Liver (tissue), 9 donors: Measurements from ENCODE around the gene SMYD1. TPM values are rescaled to one million over a fixed set of nuclear protein-coding genes. Genes with fewer than 3 reads are reported as not detected.

Experiments used
- DNase-seq: peaks from one replicate; pipeline ENCODE4 v3.0.0-alpha.2; 2017; ENCODE audit warnings: low spot score
- H3K27ac ChIP-seq, 2 donors: one replicate each; pipeline ENCODE4 v1.7.0; 2013; ENCODE audit warnings: inconsistent platforms in 2 of 2, low read length in 2 of 2, control low read depth in 1 of 2, low read depth in 1 of 2, mild to moderate bottlenecking in 1 of 2
- H3K27me3 ChIP-seq, 4 donors: one replicate each; pipeline versions ENCODE4 v1.6.1 to v1.7.0; 2013; ENCODE audit warnings: low read length in 3 of 4, inconsistent platforms in 1 of 4, mild to moderate bottlenecking in 1 of 4, moderate library complexity in 1 of 4; ENCODE audit not compliant: control insufficient read depth in 4 of 4, insufficient read depth in 4 of 4
- H3K36me3 ChIP-seq, 4 donors: one replicate each; pipeline versions ENCODE4 v1.6.1 to v1.7.0; 2013; ENCODE audit warnings: low read length in 3 of 4, mild to moderate bottlenecking in 3 of 4, low read depth in 1 of 4, moderate library complexity in 1 of 4; ENCODE audit not compliant: control insufficient read depth in 4 of 4, insufficient read depth in 3 of 4
- H3K4me1 ChIP-seq, 4 donors: one replicate each; pipeline versions ENCODE4 v1.6.1 to v1.7.0; 2013; ENCODE audit warnings: low read length in 3 of 4, mild to moderate bottlenecking in 3 of 4, moderate library complexity in 1 of 4; ENCODE audit not compliant: control insufficient read depth in 4 of 4, insufficient read depth in 4 of 4
- H3K4me3 ChIP-seq, 3 donors: one replicate each; pipeline versions ENCODE4 v1.6.1 to v1.7.0; 2013; ENCODE audit warnings: low read length in 3 of 3, control low read depth in 1 of 3, low read depth in 1 of 3, mild to moderate bottlenecking in 1 of 3
- H3K9ac ChIP-seq, 2 donors: one replicate each; pipeline ENCODE4 v1.7.0; 2013; ENCODE audit warnings: low read length in 2 of 2, mild to moderate bottlenecking in 2 of 2, moderate library complexity in 2 of 2, control low read depth in 1 of 2, low read depth in 1 of 2
- H3K9me3 ChIP-seq, 4 donors: one replicate each; pipeline versions ENCODE4 v1.6.1 to v1.7.0; 2013; ENCODE audit warnings: low read length in 3 of 4; ENCODE audit not compliant: control insufficient read depth in 4 of 4
- ATF3 ChIP-seq: IDR thresholded peaks from 2 replicates; pipeline ENCODE4 v1.6.1; 2016; ENCODE audit warnings: antibody characterized with exemption
- EGR1 ChIP-seq, 2 donors: IDR thresholded peaks; 2 replicates each; pipeline ENCODE4 v1.6.1; 2016 to 2018; ENCODE audit warnings: antibody characterized with exemption in 2 of 2, low read depth in 2 of 2
- FOXA2 ChIP-seq: IDR thresholded peaks from 2 replicates; pipeline ENCODE4 v1.6.1; 2016; ENCODE audit warnings: antibody characterized with exemption
- GABPA ChIP-seq, 2 donors: IDR thresholded peaks in 1 of 2; conservative IDR thresholded peaks in 1 of 2; 2 replicates each; pipeline ENCODE4 v1.6.1; 2016; ENCODE audit warnings: antibody characterized with exemption in 2 of 2, mild to moderate bottlenecking in 1 of 2, moderate library complexity in 1 of 2
- HNF4G ChIP-seq: IDR thresholded peaks from 2 replicates; pipeline ENCODE4 v1.6.1; 2016; ENCODE audit warnings: antibody characterized with exemption
- JUND ChIP-seq, 2 donors: IDR thresholded peaks; 2 replicates each; pipeline ENCODE4 v1.6.1; 2016; ENCODE audit warnings: antibody characterized with exemption in 2 of 2
- MAX ChIP-seq: IDR thresholded peaks from 2 replicates; pipeline ENCODE4 v1.6.1; 2016; ENCODE audit warnings: antibody characterized with exemption
- NR2F2 ChIP-seq: IDR thresholded peaks from 2 replicates; pipeline ENCODE4 v1.6.1; 2016; ENCODE audit warnings: antibody characterized with exemption
- RAD21 ChIP-seq, 2 donors: IDR thresholded peaks; 2 replicates each; pipeline ENCODE4 v1.6.1; 2016; ENCODE audit warnings: antibody characterized with exemption in 2 of 2, mild to moderate bottlenecking in 2 of 2
- REST ChIP-seq: IDR thresholded peaks from 2 replicates; pipeline ENCODE4 v1.6.1; 2016; ENCODE audit warnings: antibody characterized with exemption, mild to moderate bottlenecking
- RXRA ChIP-seq, 2 donors: IDR thresholded peaks; 2 replicates each; pipeline ENCODE4 v1.6.1; 2017 to 2018; ENCODE audit warnings: antibody characterized with exemption in 2 of 2, mild to moderate bottlenecking in 1 of 2
- SP1 ChIP-seq: IDR thresholded peaks from 2 replicates; pipeline ENCODE4 v1.6.1; 2018; ENCODE audit warnings: antibody characterized with exemption, mild to moderate bottlenecking
- YY1 ChIP-seq: IDR thresholded peaks from 2 replicates; pipeline ENCODE4 v1.6.1; 2016; ENCODE audit warnings: antibody characterized with exemption, mild to moderate bottlenecking
- ZBTB33 ChIP-seq: IDR thresholded peaks from 2 replicates; pipeline ENCODE4 v1.6.1; 2016; ENCODE audit warnings: antibody characterized with exemption
- WGBS: extraction: QIAGEN DNeasy Blood & Tissue Kit; methylation state at CpG from one replicate; pipeline ENCODE4 v1.1.7; 2013; 5-methylcytosine and 5-hydroxymethylcytosine counted together
- polyA plus RNA-seq, 2 donors: library from polyadenylated mRNA; stranded (reverse) in 1 of 2; unstranded in 1 of 2; fragments of 200-250 nt in 1 of 2; fragments of >200 nt in 1 of 2; fragmentation: Nextera tagmentation in 1 of 2; extraction: Ambion mirVana in 1 of 2; gene quantifications; one replicate each; pipeline versions ENCODE4 v1.2.1 to v1.2.3, GENCODE V29; 2013 to 2015
- total RNA-seq, 2 donors: library from RNA; depleted of rRNA; stranded (reverse); fragments of >200 nt; gene quantifications; one replicate each; pipeline ENCODE4 v1.2.3, GENCODE V29; 2014
- donor health status: healthy.
- donor health status: healthy.
- donor health status: healthy.
- donor health status: healthy.
- donor health status: healthy.

SMYD1 gene
- total and polyA plus RNA-seq, 4 donors, result not detected

- no peak overlapping the region for H3K4me3 ChIP-seq
- no peak overlapping the region for H3K27ac ChIP-seq
- no peak for DNase-seq
- H3K9ac ChIP-seq, result no peak overlapping the region
- H3K4me1 ChIP-seq, result no peaks in the 10 kb centered on the region
- no peak for TF ChIP-seq YY1
- no peak for TF ChIP-seq JUND (IDR thresholded peaks at IDR 0.05)
- TF ChIP-seq RXRA (IDR thresholded peaks at IDR 0.05), result no peak
- TF ChIP-seq REST, result no peak
- no peak for TF ChIP-seq EGR1 (IDR thresholded peaks at IDR 0.05; ENCODE audit: low read depth in 2 of 2)
- TF ChIP-seq GABPA (IDR thresholded peaks at IDR 0.05 in 1 of 2, conservative IDR thresholded peaks at IDR 0.05 in 1 of 2), result no peak
- no peak for TF ChIP-seq FOXA2
- TF ChIP-seq ZBTB33, result no peak
- TF ChIP-seq SP1, result no peak
- TF ChIP-seq NR2F2, result no peak
- TF ChIP-seq HNF4G, result no peak
- no peaks in the 10 kb centered on the region for H3K27me3 ChIP-seq
- no peaks in the 10 kb centered on the region for H3K36me3 ChIP-seq
- no peaks in the 10 kb centered on the region for H3K9me3 ChIP-seq
- 79% methylated on average over 4 of the region's 4 CpGs for WGBS
These were observed 1.1 kb upstream of the SMYD1 start for GRCh38 chr2:88066543-88066942.

GRCh38 chr2:88067189-88067588 lies 436 bp upstream of the SMYD1 start:
- DNase-seq, result no peak
- no peak overlapping the region for H3K27ac ChIP-seq
- H3K9me3 ChIP-seq, result no peaks in the 10 kb centered on the region
- 93% methylated on average over 5 of the region's 5 CpGs for WGBS
- H3K4me1 ChIP-seq, result no peaks in the 10 kb centered on the region
- H3K9ac ChIP-seq, result no peak overlapping the region
- TF ChIP-seq GABPA (IDR thresholded peaks at IDR 0.05 in 1 of 2, conservative IDR thresholded peaks at IDR 0.05 in 1 of 2) (no peak), HNF4G (no peak), YY1 (no peak), RAD21 (IDR thresholded peaks at IDR 0.05) (no peak), JUND (IDR thresholded peaks at IDR 0.05) (no peak), ZBTB33 (no peak), MAX (no peak), SP1 (no peak), ATF3 (no peak), REST (no peak), RXRA (IDR thresholded peaks at IDR 0.05) (no peak)
- H3K36me3 ChIP-seq, result no peaks in the 10 kb centered on the region
- H3K4me3 ChIP-seq, result no peak overlapping the region
- no peaks in the 10 kb centered on the region for H3K27me3 ChIP-seq
